Retinal pigment epithelial cell (primary cell): ENCODE data around the gene CBLN3.
"Not testable (repeated sequence)": the region's sequence is repeated elsewhere in the genome, so short reads cannot be mapped to it uniquely, and the experiment has no call there.

ENCODE experiments used
- DNase-seq: peaks from one replicate; pipeline ENCODE4 v3.0.0-alpha.2; 2010; ENCODE audit warnings: low read depth
- H3K4me3 ChIP-seq: 2 replicates; pipeline ENCODE4 v1.5.1; 2011; ENCODE audit warnings: mild to moderate bottlenecking, low read length, control low read depth, moderate library complexity
- TF ChIP-seq, protein P1 (sequence below): conservative IDR thresholded peaks from 2 replicates; pipeline ENCODE4 v1.5.1; 2011; ENCODE audit warnings: low read depth, low read length, control low read depth, inconsistent platforms

Gene CBLN3

DNA sequence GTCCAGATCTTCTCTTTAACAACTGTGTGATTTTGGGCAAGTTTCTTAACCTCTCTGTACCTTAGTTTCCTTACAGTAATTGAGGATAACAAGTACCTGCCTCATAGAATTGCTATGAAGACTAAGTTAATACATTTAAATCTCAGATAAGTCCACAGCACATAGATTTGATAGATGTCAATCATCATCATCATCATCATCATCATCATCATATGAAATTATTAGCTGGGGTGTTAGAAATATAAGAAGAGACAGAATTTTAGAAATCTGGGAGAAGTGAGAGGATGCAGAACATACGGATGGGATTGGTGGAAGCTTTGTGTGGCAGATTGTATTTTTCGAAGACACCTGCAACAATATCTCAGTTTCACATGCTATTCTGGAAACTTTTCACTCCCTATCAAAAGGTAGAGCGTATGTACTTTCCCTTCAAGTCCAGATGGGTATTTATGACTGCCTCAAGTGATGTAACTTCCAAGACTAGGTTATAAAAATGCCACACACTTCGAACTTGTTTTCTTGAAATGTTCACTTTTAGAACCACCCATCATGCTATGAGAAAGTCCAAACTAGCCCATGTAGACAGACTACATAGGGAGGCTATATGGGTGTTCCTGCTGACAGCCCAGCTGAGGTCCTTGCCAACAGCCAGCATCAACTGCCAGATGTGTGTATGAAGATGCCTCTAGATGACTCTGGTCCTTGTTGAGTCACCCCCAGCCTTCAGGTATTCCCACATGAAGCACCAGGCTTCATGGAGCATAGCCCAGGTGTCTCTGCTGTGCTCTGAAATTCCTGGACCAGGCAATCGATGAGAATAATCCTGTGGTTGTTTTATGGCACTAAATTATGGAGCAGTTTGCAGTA lies 33.8 kb upstream of the CBLN3 start:
- no peak for DNase-seq
- TF ChIP-seq, protein P1, sequence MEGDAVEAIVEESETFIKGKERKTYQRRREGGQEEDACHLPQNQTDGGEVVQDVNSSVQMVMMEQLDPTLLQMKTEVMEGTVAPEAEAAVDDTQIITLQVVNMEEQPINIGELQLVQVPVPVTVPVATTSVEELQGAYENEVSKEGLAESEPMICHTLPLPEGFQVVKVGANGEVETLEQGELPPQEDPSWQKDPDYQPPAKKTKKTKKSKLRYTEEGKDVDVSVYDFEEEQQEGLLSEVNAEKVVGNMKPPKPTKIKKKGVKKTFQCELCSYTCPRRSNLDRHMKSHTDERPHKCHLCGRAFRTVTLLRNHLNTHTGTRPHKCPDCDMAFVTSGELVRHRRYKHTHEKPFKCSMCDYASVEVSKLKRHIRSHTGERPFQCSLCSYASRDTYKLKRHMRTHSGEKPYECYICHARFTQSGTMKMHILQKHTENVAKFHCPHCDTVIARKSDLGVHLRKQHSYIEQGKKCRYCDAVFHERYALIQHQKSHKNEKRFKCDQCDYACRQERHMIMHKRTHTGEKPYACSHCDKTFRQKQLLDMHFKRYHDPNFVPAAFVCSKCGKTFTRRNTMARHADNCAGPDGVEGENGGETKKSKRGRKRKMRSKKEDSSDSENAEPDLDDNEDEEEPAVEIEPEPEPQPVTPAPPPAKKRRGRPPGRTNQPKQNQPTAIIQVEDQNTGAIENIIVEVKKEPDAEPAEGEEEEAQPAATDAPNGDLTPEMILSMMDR: no peak
- no peak overlapping the region for H3K4me3 ChIP-seq

DNA sequence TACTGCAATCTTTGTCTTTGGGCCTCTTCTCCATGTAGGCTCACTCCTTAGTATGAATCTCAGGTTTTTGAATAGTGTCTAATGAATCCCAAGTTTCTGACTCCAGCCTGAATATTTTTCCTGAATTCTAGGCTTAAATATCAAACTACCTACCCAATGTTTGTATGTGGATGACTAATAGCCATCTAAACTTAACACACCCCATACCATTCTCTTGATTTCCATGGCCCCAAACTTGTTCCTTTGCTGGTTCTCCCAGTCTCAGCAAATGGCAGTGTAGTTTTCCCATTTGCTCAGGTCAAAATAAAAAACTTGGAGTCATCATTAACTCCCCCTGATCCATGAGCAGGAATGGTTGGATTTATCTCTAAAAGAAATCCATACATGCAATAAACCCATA lies 31.9 kb upstream of the CBLN3 start:
- no peak overlapping the region for H3K4me3 ChIP-seq
- TF ChIP-seq, protein P1: no peak
- DNase-seq: no peak

DNA sequence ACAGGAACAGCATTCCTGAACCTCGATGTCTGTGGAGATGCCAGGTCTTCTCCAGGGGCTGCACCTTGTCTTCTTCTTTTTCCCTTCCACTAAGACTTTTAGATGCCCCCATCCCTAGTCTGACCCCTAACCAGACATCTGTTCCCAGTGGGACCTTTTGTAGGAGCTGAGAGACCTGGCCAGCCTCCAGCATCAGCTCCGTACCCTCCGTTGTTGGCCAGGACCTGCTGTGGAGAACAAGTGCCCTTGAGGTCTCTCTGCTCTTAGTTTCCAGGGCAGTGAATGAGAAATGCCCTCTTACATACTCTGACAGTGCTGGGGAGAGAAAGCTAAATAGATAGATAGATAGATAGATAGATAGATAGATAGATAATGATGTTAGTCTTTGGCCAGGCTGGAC lies 29.9 kb upstream of the CBLN3 start:
- TF ChIP-seq, protein P1: no peak
- DNase-seq: no peak
- H3K4me3 ChIP-seq: no peak overlapping the region

DNA sequence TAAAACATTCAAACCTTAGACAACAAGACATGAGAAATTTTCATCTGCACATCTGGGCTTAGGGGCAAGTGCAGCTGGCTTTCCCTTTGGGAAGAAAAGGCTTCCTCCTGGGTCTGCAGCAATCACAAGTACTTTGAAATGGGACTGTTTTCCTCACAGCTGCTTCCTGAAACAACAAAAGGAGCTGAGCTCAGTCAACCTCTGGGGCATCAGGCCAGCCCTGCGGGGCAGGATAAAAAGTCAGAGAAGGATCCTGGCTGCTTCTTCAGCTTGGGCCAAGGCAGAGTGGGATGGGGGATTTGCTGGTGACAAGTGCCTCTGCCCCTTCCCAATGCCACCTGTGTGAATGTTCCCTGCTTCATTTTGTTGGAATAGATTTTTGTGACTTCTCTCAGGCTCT lies 29.3 kb upstream of the CBLN3 start:
- no peak for DNase-seq
- TF ChIP-seq, protein P1: no peak
- H3K4me3 ChIP-seq: no peak overlapping the region

DNA sequence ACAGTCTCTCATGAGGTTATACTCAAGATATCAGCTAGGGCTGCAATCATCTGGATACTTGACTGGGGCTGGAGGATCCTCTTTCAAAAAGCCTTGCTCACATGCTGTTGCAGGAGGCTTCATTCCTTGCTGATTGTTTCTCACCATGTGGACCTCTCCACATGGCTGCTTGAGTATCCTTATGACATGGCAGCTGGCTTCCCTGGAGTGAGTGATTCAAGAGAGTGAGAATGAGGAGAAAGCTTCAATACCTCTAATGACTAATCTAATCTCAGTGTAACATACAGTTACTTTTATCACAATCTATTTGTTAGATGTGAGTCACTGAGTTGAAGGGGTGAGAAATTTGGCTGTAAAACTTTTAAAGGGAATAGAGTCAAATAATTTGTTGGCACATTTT lies 27.5 kb upstream of the CBLN3 start:
- no peak overlapping the region for H3K4me3 ChIP-seq
- no peak for DNase-seq
- TF ChIP-seq, protein P1: no peak

DNA sequence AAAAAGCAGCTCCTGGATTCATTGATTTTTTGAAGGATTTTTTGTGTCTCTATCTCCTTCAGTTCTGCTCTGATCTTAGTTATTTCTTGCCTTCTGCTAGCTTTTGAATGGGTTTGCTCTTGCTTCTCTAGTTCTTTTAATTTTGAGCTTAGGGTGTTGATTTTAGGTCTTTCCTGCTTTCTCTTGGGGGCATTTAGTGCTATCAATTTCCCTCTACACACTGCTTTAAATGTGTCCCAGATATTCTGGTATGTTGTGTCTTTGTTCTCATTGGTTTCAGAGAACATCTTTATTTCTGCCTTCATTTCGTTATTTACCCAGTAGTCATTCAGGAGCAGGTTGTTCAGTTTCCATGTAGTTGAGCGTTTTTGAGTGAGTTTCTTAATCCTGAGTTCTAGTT lies 21.4 kb upstream of the CBLN3 start:
- not testable (repeated sequence) for DNase-seq, H3K4me3 ChIP-seq

DNA sequence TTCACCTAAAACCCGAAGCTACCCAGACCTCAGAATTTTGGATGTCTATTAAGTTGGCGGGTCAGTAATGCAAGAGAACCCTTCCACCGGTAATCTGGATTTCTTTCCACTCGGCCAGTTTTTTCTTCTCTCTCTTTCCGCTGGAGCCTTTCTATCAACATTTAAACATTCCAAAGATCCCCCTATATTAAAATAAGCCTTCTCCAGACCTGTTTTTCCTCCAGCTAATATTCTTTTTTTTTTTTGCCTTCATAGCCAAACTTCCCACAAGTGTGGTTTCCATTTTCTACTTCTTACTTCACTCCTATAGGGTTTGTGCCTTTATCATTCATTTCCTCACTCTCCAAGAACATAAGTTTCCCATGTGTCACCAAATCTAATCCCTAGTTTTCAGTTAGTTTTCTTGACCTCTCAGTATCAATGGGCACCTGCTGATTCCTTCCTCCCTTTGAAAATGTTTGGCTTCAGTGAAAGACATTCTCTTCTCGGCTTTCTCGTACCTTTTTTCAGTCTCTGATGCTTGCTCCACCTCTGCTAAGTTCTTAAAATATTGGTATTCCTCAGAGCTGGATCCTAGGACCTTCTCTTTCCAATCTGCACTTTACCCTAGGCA lies 13.7 kb upstream of the CBLN3 start:
- peak overlapping the region; percentile 97 for H3K4me3 ChIP-seq
- TF ChIP-seq, protein P1: no peak
- DNase-seq: no peak
